H1 (cell line): Measurements from ENCODE around the gene IFT74. TPM values are rescaled to one million over a fixed set of nuclear protein-coding genes. Genes with fewer than 3 reads are reported as not detected.

Source experiments
- CTCF ChIA-PET: fragments of 300-600 bp; sonication (Branson Sonifier 250); formaldehyde crosslinking; loops from one replicate; lab custom pipeline; 2021; ENCODE audit not compliant: partially characterized antibody; lab: Charles Lee
- POLR2A ChIA-PET: fragments of 300-600 bp; sonication (Branson Sonifier 250); formaldehyde crosslinking; loops from one replicate; lab custom pipeline; 2021; ENCODE audit warnings: inconsistent platforms; ENCODE audit not compliant: partially characterized antibody; lab: Charles Lee
- DNase-seq, 2 experiments: peaks; one replicate each; pipeline versions ENCODE4 v3.0.0 to v3.0.0-alpha.2; 2010 to 2022; ENCODE audit warnings: low spot score in 2 of 2, low read depth in 1 of 2, mixed read lengths in 1 of 2
- FAIRE-seq: peaks from 2 replicates; lab custom pipeline; 2011; peaks lifted over from hg19 to GRCh38; lab: Jason Lieb, UNC
- H2AFZ ChIP-seq: 2 replicates; pipeline ENCODE4 v1.8.1; 2012; ENCODE audit warnings: low read length, inconsistent platforms
- H2AK5ac ChIP-seq: 2 replicates; pipeline ENCODE4 v1.6.1; 2013; ENCODE audit warnings: low read depth, low read length
- H2BK120ac ChIP-seq: replicated peaks from 2 replicates; pipeline ENCODE3; 2013; ENCODE audit warnings: low read depth, low read length, inconsistent platforms
- H2BK12ac ChIP-seq: 2 replicates; pipeline ENCODE4 v1.6.1; 2013; ENCODE audit warnings: low read depth, low read length
- H2BK15ac ChIP-seq: 2 replicates; pipeline ENCODE4 v1.6.1; 2013; ENCODE audit warnings: low read length
- H2BK20ac ChIP-seq: 2 replicates; pipeline ENCODE4 v1.6.1; 2013; ENCODE audit warnings: low read length
- H2BK5ac ChIP-seq: 2 replicates; pipeline ENCODE4 v1.6.1; 2013; ENCODE audit warnings: low read depth, low read length
- H3K14ac ChIP-seq: 2 replicates; pipeline ENCODE4 v1.6.1; 2013; ENCODE audit warnings: inconsistent platforms; ENCODE audit not compliant: insufficient read length
- H3K18ac ChIP-seq: 2 replicates; pipeline ENCODE4 v1.6.1; 2013; ENCODE audit warnings: low read length; ENCODE audit errors: extremely low read depth
- H3K23ac ChIP-seq: 2 replicates; pipeline ENCODE4 v1.6.1; 2013; ENCODE audit warnings: inconsistent platforms; ENCODE audit not compliant: insufficient read length
- H3K23me2 ChIP-seq: 2 replicates; pipeline ENCODE4 v1.6.1; 2013; ENCODE audit warnings: low read depth, low read length
- H3K27ac ChIP-seq: 2 replicates; pipeline ENCODE4 v1.6.1; 2011; ENCODE audit warnings: low read depth, low read length, inconsistent platforms
- H3K27me3 ChIP-seq, 4 experiments: replicated peaks in 1 of 4; 1 replicate in 1 of 4; 2 replicates in 3 of 4; pipeline versions ENCODE4 v1.6.1 to v1.8.1; 2011 to 2013; ENCODE audit warnings: low read length in 3 of 4, mild to moderate bottlenecking in 3 of 4, inconsistent platforms in 2 of 4, mixed read lengths in 2 of 4, moderate library complexity in 1 of 4; ENCODE audit not compliant: control insufficient read depth in 3 of 4, insufficient read depth in 3 of 4; ENCODE audit errors: extremely low read depth in 1 of 4
- H3K36me3 ChIP-seq, 4 experiments: 2 replicates each; pipeline versions ENCODE4 v1.6.1 to v1.8.1; 2011 to 2013; ENCODE audit warnings: mild to moderate bottlenecking in 4 of 4, low read length in 3 of 4, moderate library complexity in 2 of 4, control low read depth in 1 of 4, inconsistent platforms in 1 of 4; ENCODE audit not compliant: insufficient read depth in 4 of 4, control insufficient read depth in 2 of 4
- H3K4ac ChIP-seq: replicated peaks from 2 replicates; pipeline ENCODE3; 2013; ENCODE audit warnings: low read length, low read depth, mixed read lengths, inconsistent platforms; ENCODE audit not compliant: insufficient read length
- H3K4me1 ChIP-seq, 4 experiments: replicated peaks in 1 of 4; 1 replicate in 1 of 4; 2 replicates in 3 of 4; pipeline versions ENCODE4 v1.6.1 to v1.8.1; 2011 to 2013; ENCODE audit warnings: low read length in 3 of 4, inconsistent platforms in 2 of 4, mixed read lengths in 1 of 4; ENCODE audit not compliant: insufficient read depth in 4 of 4, control insufficient read depth in 3 of 4
- H3K4me2 ChIP-seq, 2 experiments: 2 replicates each; pipeline versions ENCODE4 v1.6.1 to v1.8.1; 2011 to 2013; ENCODE audit warnings: low read depth in 2 of 2, low read length in 2 of 2, control low read depth in 1 of 2, inconsistent platforms in 1 of 2, mild to moderate bottlenecking in 1 of 2; ENCODE audit not compliant: insufficient read depth in 1 of 2
- H3K4me3 ChIP-seq, 4 experiments: fragments of 200-600, 300-600 bp in 1 of 4; sonication (generic), shearing (Covaris generic), sonication (Bioruptor Twin) in 1 of 4; 2 replicates each; pipeline versions ENCODE4 v1.5.1 to v1.8.1; 2011 to 2016; ENCODE audit warnings: low read length in 4 of 4, low read depth in 3 of 4, control low read depth in 2 of 4, inconsistent platforms in 2 of 4, mild to moderate bottlenecking in 2 of 4, mixed read lengths in 1 of 4, moderate library complexity in 1 of 4; ENCODE audit not compliant: insufficient read depth in 2 of 4; ENCODE audit errors: extremely low read depth in 1 of 4
- H3K56ac ChIP-seq: replicated peaks from 2 replicates; pipeline ENCODE3; 2013; ENCODE audit warnings: low read depth, mild to moderate bottlenecking, mixed read lengths, low read length, inconsistent platforms; ENCODE audit not compliant: insufficient read length
- H3K79me1 ChIP-seq: 2 replicates; pipeline ENCODE4 v1.6.1; 2013; ENCODE audit warnings: low read depth, low read length, control low read depth
- H3K79me2 ChIP-seq, 2 experiments: 2 replicates each; pipeline versions ENCODE4 v1.6.1 to v1.8.1; 2012 to 2013; ENCODE audit warnings: low read length in 2 of 2, mild to moderate bottlenecking in 2 of 2, inconsistent platforms in 1 of 2; ENCODE audit not compliant: insufficient read depth in 2 of 2, control insufficient read depth in 1 of 2
- H3K9ac ChIP-seq, 4 experiments: replicated peaks in 1 of 4; 1 replicate in 1 of 4; 2 replicates in 3 of 4; pipeline versions ENCODE4 v1.6.1 to v1.8.1; 2011 to 2013; ENCODE audit warnings: low read depth in 3 of 4, low read length in 3 of 4, control low read depth in 2 of 4, mild to moderate bottlenecking in 2 of 4, moderate library complexity in 2 of 4, inconsistent platforms in 1 of 4; ENCODE audit errors: extremely low read depth in 1 of 4
- H3K9me3 ChIP-seq, 2 experiments: 2 replicates each; pipeline versions ENCODE4 v1.6.1 to v1.8.1; 2012 to 2013; ENCODE audit warnings: mild to moderate bottlenecking in 2 of 2, moderate library complexity in 2 of 2, control low read depth in 1 of 2, inconsistent platforms in 1 of 2, low read depth in 1 of 2, low read length in 1 of 2, mixed read lengths in 1 of 2; ENCODE audit not compliant: insufficient read depth in 2 of 2
- H4K20me1 ChIP-seq, 2 experiments: replicated peaks in 1 of 2; 2 replicates each; pipeline versions ENCODE3 to v1.8.1; 2011 to 2013; ENCODE audit warnings: inconsistent platforms in 2 of 2, low read length in 2 of 2, mild to moderate bottlenecking in 1 of 2; ENCODE audit not compliant: insufficient read depth in 2 of 2, control insufficient read depth in 1 of 2
- H4K5ac ChIP-seq: 2 replicates; pipeline ENCODE4 v1.6.1; 2013; ENCODE audit warnings: low read length, low read depth, mixed read lengths, inconsistent platforms; ENCODE audit not compliant: insufficient read length
- H4K8ac ChIP-seq: 2 replicates; pipeline ENCODE4 v1.8.0; 2013; ENCODE audit warnings: mild to moderate bottlenecking, moderate library complexity, low read length, inconsistent platforms; ENCODE audit not compliant: insufficient read depth; ENCODE audit errors: extremely low read depth
- H4K91ac ChIP-seq: replicated peaks from 2 replicates; pipeline ENCODE3; 2013; ENCODE audit warnings: low read length, mixed read lengths, inconsistent platforms; ENCODE audit not compliant: insufficient read length
- CHD2 ChIP-seq: IDR thresholded peaks from 2 replicates; pipeline ENCODE4 v1.6.1; 2012; ENCODE audit warnings: low read length, improper control_type of control experiment
- SP4 ChIP-seq: IDR thresholded peaks from 2 replicates; pipeline ENCODE4 v1.6.1; 2012; ENCODE audit warnings: low read length, inconsistent platforms
- TAF1 ChIP-seq: IDR thresholded peaks from 2 replicates; pipeline ENCODE4 v1.6.1; 2011; ENCODE audit warnings: mild to moderate bottlenecking, low read depth, low read length
- TCF12 ChIP-seq: IDR thresholded peaks from 2 replicates; pipeline ENCODE4 v1.6.1; 2011; ENCODE audit warnings: low read depth, mild to moderate bottlenecking, low read length
- WGBS, 2 experiments: shearing (Covaris generic) in 1 of 2; methylation state at CpG; one replicate each; pipeline versions ENCODE4 v1.1.6 to v1.1.7; 2013 to 2015; ENCODE audit warnings: low lambda C conversion rate in 2 of 2, mixed read lengths in 2 of 2, inconsistent platforms in 1 of 2, low coverage in 1 of 2, missing lambda C conversion rate in 1 of 2; ENCODE audit not compliant: insufficient replicate concordance in 2 of 2, insufficient coverage in 1 of 2, insufficient read length in 1 of 2; ENCODE audit errors: extremely low coverage in 1 of 2, missing lambda C conversion rate in 1 of 2; 5-methylcytosine and 5-hydroxymethylcytosine counted together
- polyA plus RNA-seq, 7 experiments: library from polyadenylated mRNA; depleted of rRNA in 3 of 7; stranded (reverse) in 5 of 7; unstranded in 2 of 7; fragments of >200 nt in 5 of 7; fragments of 200-250 nt in 2 of 7; gene quantifications; 1 replicate in 5 of 7; 2 replicates in 1 of 7; 4 replicates in 1 of 7; pipeline versions ENCODE4 v1.2.1 to v1.2.3, GENCODE V29; 2011 to 2013; ENCODE audit warnings: missing spikeins in 2 of 7, mixed read lengths in 2 of 7
- total RNA-seq: library from RNA; stranded (reverse); fragmentation: NEBNext Ultra II Directional; extraction: Animal tissue kit (Norgen Biotek cat#: 25700); gene quantifications from 2 replicates; pipeline ENCODE4 v1.2.1, GENCODE V29; 2021
- TF ChIP-seq, protein P1 (sequence below), 3 experiments: IDR thresholded peaks; 1 replicate in 2 of 3; 2 replicates in 1 of 3; pipeline versions ENCODE4 v1.5.1 to v1.6.1; 2011; ENCODE audit warnings: low read length in 3 of 3, mild to moderate bottlenecking in 3 of 3, inconsistent platforms in 2 of 3, low read depth in 1 of 3, moderate library complexity in 1 of 3; ENCODE audit not compliant: insufficient read depth in 1 of 3; ENCODE audit errors: control extremely low read depth in 1 of 3

The IFT74 gene
- total and polyA plus RNA-seq, 2 of the 8 experiments (the other 6 are each of a cell fraction or from before 2014, with no cell fraction given): 4.4 to 17.8 TPM

DNA sequence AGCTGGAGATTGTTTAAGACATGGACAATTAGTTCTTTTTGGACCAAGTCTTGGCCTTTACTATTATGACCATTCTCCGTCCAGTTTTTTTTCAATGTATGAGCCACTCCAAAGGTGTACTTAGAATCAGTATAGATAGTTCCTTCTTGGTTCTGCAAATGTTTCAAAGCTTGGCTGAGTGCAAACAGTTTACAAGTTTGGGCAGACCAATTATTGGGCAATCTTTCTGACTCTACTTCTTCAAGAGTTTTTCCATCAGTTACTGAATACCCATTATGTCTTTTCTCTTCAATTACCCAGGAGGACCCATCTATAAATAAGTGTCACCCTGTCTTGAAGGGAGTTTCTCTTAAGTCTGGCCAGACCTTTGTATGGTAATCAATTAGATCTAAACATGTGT lies 15.5 kb downstream of the IFT74 start:
- Histone ChIP-seq H3K56ac (no peak overlapping the region), H3K18ac (no peak overlapping the region), H3K9me3 (no peaks in the 10 kb centered on the region), H4K5ac (no peak overlapping the region), H4K91ac (no peak overlapping the region), H2BK120ac (no peak overlapping the region), H4K20me1 (no peaks in the 10 kb centered on the region), H3K23ac (no peak overlapping the region), H3K4me3 (no peak overlapping the region), H3K23me2 (peaks cover 4% of the 10 kb centered on the region), H3K4ac (no peak overlapping the region), H3K27ac (no peak overlapping the region), H3K4me1 (peaks cover 0 to 13% (median 8%) of the 10 kb centered on the region in 4 experiments; a peak in 5 of 7 replicates), H2AFZ (no peak overlapping the region), H2AK5ac (no peak overlapping the region), H2BK15ac (no peak overlapping the region), H3K79me1 (no peaks in the 10 kb centered on the region), H2BK5ac (no peak overlapping the region), H3K79me2 (peaks cover 0 to 4% of the 10 kb centered on the region in 2 experiments; a peak in 1 of 4 replicates), H3K4me2 (no peak overlapping the region), H3K27me3 (no peaks in the 10 kb centered on the region), H2BK12ac (no peak overlapping the region), H3K36me3 (no peaks in the 10 kb centered on the region; a peak in 1 of 8 replicates), H2BK20ac (no peak overlapping the region), H3K14ac (no peak overlapping the region), H4K8ac (no peak overlapping the region), H3K9ac (no peak overlapping the region)
- ChIA-PET POLR2A (interaction anchor here (0.8 to 1.0 kb wide), 2 partner anchors 25 to 80 kb away, joined by 3 read pairs; partner anchors contain the start of gene PLAA), CTCF (interaction anchor here (0.8 to 1.3 kb wide), 3 partner anchors 25 to 80 kb away, joined by 3 to 4 read pairs (median 3); partner anchors contain the start of gene PLAA)
- TF ChIP-seq SP4 (no peak), TCF12 (no peak), TAF1 (no peak), CHD2 (no peak)
- TF ChIP-seq, protein P1, sequence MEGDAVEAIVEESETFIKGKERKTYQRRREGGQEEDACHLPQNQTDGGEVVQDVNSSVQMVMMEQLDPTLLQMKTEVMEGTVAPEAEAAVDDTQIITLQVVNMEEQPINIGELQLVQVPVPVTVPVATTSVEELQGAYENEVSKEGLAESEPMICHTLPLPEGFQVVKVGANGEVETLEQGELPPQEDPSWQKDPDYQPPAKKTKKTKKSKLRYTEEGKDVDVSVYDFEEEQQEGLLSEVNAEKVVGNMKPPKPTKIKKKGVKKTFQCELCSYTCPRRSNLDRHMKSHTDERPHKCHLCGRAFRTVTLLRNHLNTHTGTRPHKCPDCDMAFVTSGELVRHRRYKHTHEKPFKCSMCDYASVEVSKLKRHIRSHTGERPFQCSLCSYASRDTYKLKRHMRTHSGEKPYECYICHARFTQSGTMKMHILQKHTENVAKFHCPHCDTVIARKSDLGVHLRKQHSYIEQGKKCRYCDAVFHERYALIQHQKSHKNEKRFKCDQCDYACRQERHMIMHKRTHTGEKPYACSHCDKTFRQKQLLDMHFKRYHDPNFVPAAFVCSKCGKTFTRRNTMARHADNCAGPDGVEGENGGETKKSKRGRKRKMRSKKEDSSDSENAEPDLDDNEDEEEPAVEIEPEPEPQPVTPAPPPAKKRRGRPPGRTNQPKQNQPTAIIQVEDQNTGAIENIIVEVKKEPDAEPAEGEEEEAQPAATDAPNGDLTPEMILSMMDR (IDR thresholded peaks at IDR 0.05; ENCODE audit: control extremely low read depth in 1 of 3, insufficient read depth in 1 of 3, low read depth in 1 of 3, low read length in 3 of 3): no peak
- FAIRE-seq (no peak), DNase-seq (no peak)
- whole genome bisulfite sequencing, 2 experiments: 93% methylated on average over 1 of the region's 1 CpG; no CpG with 5 or more reads in 1 of the 2 experiments
